Endothelial cell (in vitro differentiated cells): ENCODE data around the gene PLXNA1. TPM values are rescaled to one million over a fixed set of nuclear protein-coding genes. Genes with fewer than 3 reads are reported as not detected.

Experiments used
- DNase-seq: peaks from one replicate; pipeline ENCODE4 v3.0.0; 2021; ENCODE audit warnings: low spot score
- H3K27ac Mint-ChIP-seq: one replicate; pipeline ENCODE4 v1.8.0; 2021; ENCODE audit warnings: mixed read lengths, inconsistent platforms; ENCODE audit not compliant: unreplicated experiment
- H3K27me3 Mint-ChIP-seq: one replicate; pipeline ENCODE4 v1.8.0; 2021; ENCODE audit warnings: mild to moderate bottlenecking, moderate library complexity, mixed read lengths, inconsistent platforms; ENCODE audit not compliant: unreplicated experiment
- H3K36me3 Mint-ChIP-seq: one replicate; pipeline ENCODE4 v1.8.0; 2021; ENCODE audit warnings: mild to moderate bottlenecking, low read depth, mixed read lengths, inconsistent platforms; ENCODE audit not compliant: unreplicated experiment
- H3K4me1 Mint-ChIP-seq: one replicate; pipeline ENCODE4 v1.8.0; 2021; ENCODE audit warnings: mild to moderate bottlenecking, mixed read lengths, inconsistent platforms; ENCODE audit not compliant: unreplicated experiment
- H3K4me3 Mint-ChIP-seq: one replicate; pipeline ENCODE4 v1.8.0; 2021; ENCODE audit warnings: mild to moderate bottlenecking, mixed read lengths, inconsistent platforms; ENCODE audit not compliant: unreplicated experiment
- H3K9me3 Mint-ChIP-seq: one replicate; pipeline ENCODE4 v1.8.0; 2021; ENCODE audit warnings: mixed read lengths, inconsistent platforms; ENCODE audit not compliant: unreplicated experiment
- CTCF ChIP-seq: fragments of 200-600 bp; sonication (generic); IDR thresholded peaks from one replicate; pipeline ENCODE4 v1.5.0; 2021; ENCODE audit warnings: antibody characterized with exemption; ENCODE audit not compliant: unreplicated experiment
- total RNA-seq: library from RNA; stranded (reverse); fragmentation: NEBNext Ultra II Directional; extraction: Animal tissue kit (Norgen Biotek cat#: 25700); gene quantifications from one replicate; pipeline ENCODE4 v1.2.1, GENCODE V29; 2021; ENCODE audit not compliant: unreplicated experiment

PLXNA1 gene
- total RNA-seq, 1 donor from 2014 or later = 31.8 TPM

GRCh38 chr3:126995926-126996512 lies 13.1 kb downstream of the PLXNA1 start:
- Mint-ChIP-seq H3K36me3 (peaks cover 3% of the 10 kb centered on the region), H3K27ac (no peak overlapping the region), H3K27me3 (peaks cover 13% of the 10 kb centered on the region), H3K9me3 (no peaks in the 10 kb centered on the region), H3K4me3 (no peak overlapping the region), H3K4me1 (peaks cover 4% of the 10 kb centered on the region)
- no peak for DNase-seq
- TF ChIP-seq CTCF = no peak

- DNase-seq = no peak
- no peak overlapping the region for H3K27ac Mint-ChIP-seq
- no peak for TF ChIP-seq CTCF
- H3K4me3 Mint-ChIP-seq = no peak overlapping the region
- no peaks in the 10 kb centered on the region for H3K9me3 Mint-ChIP-seq
- H3K4me1 Mint-ChIP-seq = peaks cover 4% of the 10 kb centered on the region
- H3K27me3 Mint-ChIP-seq = peaks cover 13% of the 10 kb centered on the region
- peaks cover 3% of the 10 kb centered on the region for H3K36me3 Mint-ChIP-seq
Observed at GRCh38 chr3:126996905-126997304, 14.0 kb downstream of the PLXNA1 start.

GRCh38 chr3:126997455-126998038 lies 14.6 kb downstream of the PLXNA1 start:
- TF ChIP-seq CTCF = no peak
- H3K36me3 Mint-ChIP-seq = peaks cover 3% of the 10 kb centered on the region
- H3K4me1 Mint-ChIP-seq = peaks cover 9% of the 10 kb centered on the region
- no peak overlapping the region for H3K27ac Mint-ChIP-seq
- H3K27me3 Mint-ChIP-seq = peaks cover 13% of the 10 kb centered on the region
- H3K4me3 Mint-ChIP-seq = no peak overlapping the region
- no peaks in the 10 kb centered on the region for H3K9me3 Mint-ChIP-seq
- no peak for DNase-seq

- peaks cover 3% of the 10 kb centered on the region for H3K36me3 Mint-ChIP-seq
- H3K27me3 Mint-ChIP-seq = peaks cover 13% of the 10 kb centered on the region
- no peak for TF ChIP-seq CTCF
- H3K27ac Mint-ChIP-seq = no peak overlapping the region
- no peaks in the 10 kb centered on the region for H3K9me3 Mint-ChIP-seq
- peaks cover 11% of the 10 kb centered on the region for H3K4me1 Mint-ChIP-seq
- H3K4me3 Mint-ChIP-seq = no peak overlapping the region
- no peak for DNase-seq
Observed at GRCh38 chr3:126998320-126998719, 15.4 kb downstream of the PLXNA1 start.

GRCh38 chr3:126998728-126999127 lies 15.8 kb downstream of the PLXNA1 start:
- peaks cover 11% of the 10 kb centered on the region for H3K4me1 Mint-ChIP-seq
- no peak for DNase-seq

More at GRCh38 chr3:126998728-126999127, 15.8 kb downstream of the PLXNA1 start:
- Mint-ChIP-seq H3K9me3 (no peaks in the 10 kb centered on the region), H3K4me3 (no peak overlapping the region), H3K27ac (no peak overlapping the region), H3K27me3 (peaks cover 11% of the 10 kb centered on the region), H3K36me3 (peaks cover 1% of the 10 kb centered on the region)
- TF ChIP-seq CTCF = no peak
